Stimulated activated CD4-positive, alpha-beta T cell treated with anti-CD3 and anti-CD28 coated beads, TNF-alpha, amount 100 ng/mL, for 48 hours (primary cell): ENCODE data around the gene COPB2.

ENCODE experiments used
- DNase-seq, 3 donors: peaks; one replicate each; pipeline ENCODE4 v3.0.0-alpha.2; 2020; ENCODE audit warnings: low read depth in 3 of 3

Gene COPB2

DNA sequence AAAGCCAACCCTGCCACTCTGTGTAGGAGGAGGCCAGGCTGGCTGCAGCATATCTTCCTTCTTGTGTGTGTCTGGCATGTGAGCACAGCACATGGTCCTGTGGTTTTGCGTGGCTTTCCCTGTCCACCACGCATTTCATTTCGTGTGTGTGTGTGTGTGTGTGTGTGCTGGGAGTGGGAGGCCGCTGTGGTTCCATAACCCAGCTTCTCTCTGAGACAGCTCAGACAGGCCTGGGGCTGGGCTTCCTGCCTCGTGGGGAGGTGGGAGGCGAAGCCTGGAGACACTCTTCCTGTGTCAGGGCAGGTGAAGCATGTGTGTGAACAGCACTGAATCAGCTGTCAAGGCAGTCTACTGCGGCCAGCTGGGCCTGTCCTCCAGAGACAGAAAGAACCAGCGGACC lies 61.6 kb downstream of the COPB2 start:
- DNase-seq: no peak

DNA sequence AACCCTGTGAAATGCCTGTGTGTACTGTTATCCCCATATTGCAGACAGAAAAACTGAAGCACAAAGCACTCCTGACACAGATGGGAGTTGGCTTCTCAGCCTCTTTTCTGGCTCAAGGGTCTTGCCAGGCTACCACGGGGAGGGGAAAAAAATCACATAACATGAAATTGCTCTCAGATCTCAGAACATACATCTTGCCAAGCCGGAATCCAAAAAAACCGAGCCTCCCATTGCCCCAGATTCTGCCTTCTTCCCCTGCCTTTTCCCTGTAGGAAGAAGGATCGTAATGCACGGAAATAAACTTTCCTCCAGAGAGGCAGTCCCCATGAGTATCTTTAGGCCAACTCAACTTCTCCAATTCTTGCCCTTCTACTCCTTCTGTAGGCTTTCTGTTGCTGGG lies 62.2 kb downstream of the COPB2 start:
- DNase-seq: no peak

DNA sequence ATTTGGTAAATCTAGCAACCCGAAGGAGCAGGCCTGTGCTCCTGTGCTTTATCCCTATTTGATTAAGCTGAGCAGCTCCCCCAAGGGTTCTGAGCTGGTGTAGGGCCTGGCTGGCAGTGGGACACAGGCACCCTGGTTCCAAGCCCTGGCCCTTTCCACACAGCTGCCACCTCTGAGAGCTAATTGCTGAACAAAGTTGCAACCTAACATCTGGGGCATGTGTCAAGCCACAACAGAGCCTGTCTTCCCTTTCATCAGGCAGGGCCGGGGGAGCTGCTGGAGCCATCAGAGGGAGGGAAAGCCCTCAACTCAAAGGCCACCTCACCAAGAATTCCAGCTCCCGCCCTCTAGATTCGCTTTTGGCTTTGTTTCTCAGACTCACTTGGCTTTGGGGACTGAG lies 62.7 kb downstream of the COPB2 start:
- no peak for DNase-seq

DNA sequence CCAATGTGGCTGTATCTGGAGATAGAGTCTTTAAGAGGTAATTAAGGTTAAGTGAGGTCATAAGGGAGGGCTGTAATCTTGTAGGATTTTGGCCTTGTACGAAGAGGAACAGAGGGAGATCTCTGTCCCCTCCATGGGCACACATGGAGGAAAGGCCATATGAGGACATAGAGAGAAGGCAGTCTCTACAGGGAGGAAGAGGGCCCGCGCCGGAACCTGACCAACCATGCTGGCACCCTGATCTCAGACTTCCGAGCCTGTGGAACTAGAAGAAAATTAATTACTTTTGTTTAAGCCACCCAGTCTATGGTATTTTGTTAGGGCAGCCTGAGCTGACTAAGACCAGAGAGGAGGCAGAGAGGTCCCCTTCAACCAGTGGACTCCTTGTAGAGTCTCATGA lies 63.3 kb downstream of the COPB2 start:
- no peak for DNase-seq

DNA sequence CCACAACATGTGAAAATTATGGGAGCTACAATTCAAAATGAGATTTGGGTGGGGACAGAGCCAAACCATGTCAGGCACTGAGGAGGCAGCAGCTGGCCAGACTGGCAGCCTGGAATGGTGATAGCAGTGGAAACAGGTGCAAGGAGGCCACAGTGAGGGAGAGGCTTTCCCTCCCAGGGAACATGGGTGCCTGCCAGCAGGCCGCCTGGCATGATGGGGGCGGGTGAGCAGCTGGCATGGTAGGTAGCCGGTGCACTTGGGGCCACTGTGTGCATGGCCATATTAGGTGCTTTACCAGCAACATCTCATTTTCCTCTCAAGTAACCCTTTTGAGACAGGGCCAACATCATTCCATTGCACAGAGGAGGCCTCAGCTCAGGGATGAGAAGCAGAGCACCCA lies 63.9 kb downstream of the COPB2 start:
- DNase-seq: no peak

DNA sequence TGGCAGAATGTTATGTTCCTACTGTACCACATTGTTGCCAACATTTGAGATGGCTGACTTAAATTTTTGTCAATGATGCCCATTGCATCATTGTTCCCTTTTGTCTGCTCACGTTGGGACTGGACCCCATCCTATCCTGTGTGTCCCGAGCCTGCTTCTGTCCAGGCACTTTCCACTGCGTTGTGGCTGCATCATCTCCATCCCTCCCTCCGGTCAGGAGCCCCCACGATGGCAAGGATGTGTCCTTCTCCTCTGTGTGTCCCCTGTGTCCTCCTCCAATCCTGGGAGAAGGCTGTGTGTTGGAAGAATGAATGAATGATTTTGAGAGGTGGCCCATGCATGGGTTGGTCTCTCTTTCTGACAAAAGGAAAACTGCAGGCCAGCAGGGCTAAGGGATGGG lies 65.0 kb downstream of the COPB2 start:
- DNase-seq: no peak

DNA sequence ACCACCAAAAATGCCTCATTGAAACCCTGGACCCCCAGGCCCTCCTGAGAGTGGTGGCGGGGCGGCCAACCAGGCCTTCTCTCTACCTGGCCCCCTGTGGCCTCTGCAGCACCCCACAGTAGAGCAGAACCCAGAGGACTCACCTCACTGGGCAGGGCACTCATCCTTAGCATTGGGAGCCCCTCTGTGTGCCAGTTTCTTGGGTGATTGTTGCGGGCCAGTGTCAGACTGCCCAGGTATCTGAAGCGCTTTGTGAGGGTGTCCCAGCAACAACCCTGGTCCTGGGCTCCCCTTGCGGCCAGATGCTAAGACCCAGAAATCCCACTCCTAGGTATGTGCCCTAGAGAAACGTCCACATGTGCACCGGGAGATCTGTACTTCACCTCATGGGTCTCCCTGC lies 66.3 kb downstream of the COPB2 start:
- DNase-seq: no peak

DNA sequence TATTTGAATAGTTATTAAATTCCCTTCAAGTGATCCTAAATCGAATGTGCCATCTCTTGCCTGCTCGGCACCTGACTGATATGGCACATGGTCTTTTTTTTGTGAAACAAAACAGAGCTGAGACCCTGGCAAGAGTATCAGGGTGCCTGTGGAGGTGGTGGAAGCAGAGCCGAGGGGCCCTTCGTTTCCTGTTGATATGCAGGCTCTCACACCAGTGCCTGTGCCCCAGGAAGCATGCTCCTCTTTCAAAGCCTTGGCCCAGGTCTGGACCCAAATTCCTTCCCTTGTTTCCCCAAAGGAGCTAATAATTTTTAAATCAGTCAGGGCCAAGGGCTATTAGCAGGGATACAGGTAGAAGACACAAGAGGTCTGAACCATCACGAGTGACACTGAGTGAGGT lies 67.1 kb downstream of the COPB2 start:
- DNase-seq: no peak

DNA sequence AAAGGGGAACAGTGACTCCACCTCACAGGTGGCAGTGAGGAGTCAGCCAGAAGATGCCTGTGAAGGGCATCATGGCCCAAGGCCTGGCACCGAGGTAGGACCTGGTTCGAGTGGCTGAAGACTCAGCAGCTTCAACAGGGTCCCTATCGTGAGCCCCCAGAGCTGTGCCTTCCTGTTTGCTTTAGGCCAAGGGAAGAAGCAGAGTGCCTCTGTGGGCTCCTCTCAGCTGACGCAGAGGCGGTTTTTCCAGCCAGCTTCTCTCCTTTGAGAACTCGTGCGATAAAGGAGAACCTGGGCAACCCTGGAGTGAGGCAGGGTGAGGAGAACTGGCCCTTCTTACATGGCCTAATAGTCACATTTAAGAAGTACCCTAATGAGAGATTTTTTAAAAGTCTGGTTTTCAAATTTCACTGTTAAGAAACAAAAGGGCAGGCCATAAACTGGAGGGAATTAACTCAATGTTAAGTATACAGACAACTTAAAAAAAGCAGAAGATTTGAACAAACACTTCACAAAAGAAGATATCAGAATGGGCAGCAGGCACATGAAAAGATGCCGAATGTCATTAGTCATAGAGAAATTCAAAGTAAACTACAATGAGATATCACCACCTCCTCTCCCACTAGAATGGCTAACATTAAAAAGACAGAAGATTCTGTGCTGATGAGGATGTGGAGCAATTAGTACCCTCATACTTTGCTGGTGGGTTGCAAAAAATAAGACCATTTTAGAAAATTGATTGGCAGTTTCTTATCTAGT lies 68.7 kb downstream of the COPB2 start:
- no peak for DNase-seq

DNA sequence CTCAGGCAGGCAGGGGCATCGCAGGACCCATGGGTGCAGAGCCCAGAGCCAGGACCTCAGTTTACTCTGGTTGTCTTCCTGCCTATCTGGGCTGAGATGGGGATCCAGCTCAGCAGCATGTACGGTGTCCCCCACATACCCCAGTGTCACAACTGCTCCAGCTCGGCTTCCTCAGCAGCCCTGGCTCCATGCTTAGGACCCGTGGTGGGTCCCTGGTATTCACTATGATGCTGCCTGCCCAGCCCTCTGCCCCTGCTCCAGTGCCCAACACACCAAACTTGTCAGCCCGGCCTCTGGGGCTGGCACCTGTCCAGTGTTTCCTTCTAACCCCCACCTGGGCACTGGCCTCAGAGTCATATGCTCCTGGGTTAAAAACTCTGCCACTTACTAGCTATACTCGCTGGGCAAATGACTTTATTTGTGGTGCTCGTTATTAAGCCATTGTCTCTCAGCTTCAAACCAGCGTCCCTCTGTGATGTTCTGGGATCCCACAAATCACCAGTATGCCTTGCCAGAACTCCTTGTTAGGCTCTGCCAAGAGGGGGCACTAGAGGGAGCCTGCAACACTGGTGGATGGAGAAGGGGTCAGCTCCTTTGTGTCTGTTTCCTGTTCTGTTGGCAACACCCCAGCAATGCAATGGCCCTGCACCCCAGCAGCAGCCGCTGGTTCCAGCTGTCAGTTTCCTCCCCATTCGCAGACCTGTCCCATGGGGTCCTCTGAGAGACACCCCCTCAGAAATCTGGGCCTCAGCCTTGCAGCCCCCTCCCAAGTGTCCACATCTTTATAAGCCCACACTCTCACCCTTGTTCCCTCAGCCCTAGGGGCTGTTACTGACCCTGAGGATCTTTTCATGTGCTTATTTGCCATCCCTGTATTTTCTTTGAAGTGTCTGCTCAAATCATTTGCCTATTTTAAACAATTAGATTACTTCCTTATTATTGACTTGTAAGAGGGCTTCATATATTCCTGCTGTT lies 69.7 kb downstream of the COPB2 start:
- DNase-seq: no peak

DNA sequence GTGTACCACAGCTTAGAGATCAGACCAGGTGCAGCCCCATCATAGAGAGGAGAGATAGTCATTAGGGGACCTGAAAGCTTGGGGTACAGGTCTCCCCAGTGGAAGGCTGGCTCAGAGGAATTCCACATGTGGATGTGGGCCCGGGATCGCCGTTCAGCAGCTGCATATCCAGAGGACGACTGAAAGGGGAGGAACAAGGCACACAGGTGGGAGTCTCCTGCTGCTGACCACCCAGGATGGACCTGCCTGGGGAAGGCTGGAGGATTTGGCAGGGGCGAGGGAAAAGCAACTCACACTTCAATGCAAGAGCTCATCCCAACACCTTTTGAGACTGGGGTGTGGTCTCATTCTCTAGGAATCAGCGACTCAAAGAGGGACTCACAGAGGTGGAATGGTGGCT lies 70.6 kb downstream of the COPB2 start:
- no peak for DNase-seq

DNA sequence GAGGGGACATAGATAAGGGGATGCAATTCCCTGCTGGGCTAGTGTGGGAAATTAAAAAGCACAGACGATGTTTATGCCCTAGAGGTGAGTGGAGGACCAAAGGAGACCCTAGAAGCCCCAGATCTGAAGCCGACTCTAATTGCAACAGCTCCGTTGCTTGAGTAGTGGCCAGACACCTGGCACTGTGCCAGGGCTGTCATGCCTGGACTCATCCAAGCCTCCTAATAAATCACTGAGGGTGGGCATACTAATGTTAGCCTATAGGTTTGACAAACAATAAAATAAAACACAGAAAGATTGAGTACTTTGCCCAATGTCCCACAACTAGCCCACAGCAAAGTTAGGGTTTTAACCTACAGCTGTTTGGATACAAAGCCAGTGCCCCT lies 71.0 kb downstream of the COPB2 start:
- no peak for DNase-seq

DNA sequence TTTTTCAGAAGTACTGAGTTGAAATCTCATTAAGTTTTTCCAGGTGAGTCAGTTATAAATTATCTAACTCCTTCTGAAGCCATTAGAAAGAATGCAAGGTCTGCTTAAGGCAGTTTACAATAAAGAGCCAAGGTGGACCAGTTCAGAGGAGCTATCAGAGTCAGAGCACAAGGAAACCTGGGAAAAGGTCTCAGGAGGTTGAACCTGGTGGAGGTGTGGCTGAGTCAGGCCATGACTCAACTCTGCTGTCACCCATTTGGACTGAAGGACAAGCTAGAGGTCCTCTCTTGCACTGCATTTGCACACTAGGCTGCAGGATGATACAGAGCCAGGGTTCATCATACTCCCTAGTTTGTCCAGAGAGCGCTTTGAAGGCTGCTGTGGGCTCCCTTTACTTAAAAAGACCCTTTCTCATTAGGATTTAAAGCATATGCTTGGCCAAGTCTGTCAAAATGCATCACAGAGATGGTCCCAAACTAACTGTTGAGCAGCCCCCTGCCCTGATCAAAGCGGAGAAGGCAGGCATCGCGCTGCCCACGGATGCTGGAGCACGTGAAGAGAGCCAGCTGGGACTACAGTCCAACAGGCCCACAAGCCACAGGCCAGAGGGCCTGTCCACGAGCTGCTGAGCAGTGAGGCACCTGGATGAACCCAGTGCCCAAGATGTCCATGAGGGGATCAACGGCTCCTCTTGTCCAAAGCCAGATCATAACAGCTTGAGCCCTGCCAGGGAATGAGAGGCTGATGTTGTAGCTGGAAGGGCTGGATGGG lies 71.6 kb downstream of the COPB2 start:
- DNase-seq: no peak

DNA sequence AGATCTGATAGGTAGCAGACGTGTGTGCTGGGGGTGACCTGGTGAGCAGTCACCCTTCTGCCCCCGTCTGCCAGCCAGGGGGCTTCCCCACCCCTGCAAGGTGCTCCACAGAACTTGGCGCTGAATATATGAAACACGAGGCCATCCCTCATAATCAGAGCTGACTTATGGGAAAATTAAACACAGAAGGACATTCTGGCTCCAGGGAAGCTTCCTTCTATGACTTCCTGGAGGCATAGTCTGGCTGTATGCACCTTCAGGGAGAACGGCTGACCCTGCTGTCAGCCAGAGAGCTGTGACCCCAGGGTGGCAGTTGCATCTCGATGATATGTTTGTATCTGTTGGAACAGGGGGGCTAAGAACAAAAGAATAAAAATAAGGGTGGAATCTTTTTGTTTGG lies 72.2 kb downstream of the COPB2 start:
- no peak for DNase-seq

DNA sequence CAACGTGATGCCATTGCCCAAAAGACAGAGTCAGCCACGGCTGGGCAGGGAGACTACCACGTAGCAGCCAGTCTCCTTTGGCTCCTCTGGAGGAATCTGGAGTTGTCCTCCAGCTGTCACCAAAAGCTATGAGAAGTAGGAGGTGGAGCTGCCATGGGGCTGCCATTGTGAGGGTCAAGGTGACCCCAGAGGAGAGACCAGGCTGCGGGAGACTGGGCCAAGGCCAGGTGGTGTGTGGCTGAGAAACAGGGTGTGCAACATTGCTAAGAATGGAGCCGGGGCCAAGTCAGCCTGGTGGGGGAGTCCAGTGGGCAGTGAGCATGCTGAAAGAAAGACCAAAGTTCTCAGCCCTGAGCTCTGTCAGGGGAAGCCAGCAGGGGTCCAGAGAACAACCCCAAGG lies 75.5 kb downstream of the COPB2 start:
- no peak for DNase-seq

DNA sequence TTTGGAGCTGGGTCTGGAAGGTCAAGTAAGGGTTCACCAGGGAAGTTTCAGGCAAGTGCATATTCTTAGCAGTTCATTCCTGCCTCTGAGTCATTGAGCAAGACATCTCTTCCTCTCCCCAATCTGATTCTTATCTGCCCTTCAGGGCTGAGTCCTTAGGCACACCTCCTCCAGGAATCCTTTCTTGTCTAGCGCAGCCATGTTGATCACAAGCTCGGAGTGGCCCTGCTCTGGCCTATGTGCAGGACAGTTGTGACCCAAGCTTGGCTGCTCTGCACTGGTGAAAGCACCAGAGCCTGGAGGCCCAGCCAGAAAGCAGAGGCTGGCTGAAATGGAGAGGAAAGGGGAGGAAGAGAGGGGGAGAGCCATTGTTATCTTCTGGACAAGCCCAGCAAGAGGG lies 76.5 kb downstream of the COPB2 start:
- no peak for DNase-seq

DNA sequence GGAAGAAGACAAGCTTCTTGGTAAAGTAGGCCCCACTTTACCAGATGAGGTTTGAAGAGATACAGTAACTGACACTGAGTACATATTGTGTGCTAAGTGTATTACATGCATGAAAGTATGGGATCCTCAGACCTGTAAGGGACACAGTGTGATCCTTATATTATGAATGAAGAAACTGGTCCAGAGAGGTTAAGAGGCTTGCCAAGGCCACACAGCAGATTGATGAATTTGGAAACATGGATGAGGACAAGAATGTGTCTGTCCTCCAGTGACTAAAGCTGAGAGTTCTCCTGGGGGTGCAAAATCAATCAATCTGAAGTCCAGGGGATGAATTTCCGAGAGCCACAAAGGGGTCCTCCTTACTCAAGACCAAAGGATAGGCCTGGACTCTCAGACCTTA lies 77.0 kb downstream of the COPB2 start:
- DNase-seq: no peak

DNA sequence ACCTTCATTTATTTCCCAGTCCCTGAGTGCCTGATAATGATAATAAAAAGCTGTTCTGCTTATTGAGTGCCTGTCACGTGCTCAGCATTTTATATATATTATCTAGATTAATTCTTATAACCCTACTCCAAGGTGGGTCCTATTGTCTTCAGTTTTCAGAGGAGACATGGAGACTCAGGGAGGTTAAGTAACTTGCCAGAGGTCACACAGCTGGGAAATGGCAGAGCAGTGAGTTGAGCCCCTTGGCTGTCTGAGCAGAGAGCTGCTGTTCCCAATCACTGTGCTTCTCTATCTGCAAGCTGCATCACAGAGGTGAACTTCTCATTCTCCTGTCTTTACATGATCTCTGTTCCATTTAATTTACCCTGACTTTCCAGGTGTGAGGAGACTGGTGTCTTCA lies 77.9 kb downstream of the COPB2 start:
- DNase-seq: no peak

DNA sequence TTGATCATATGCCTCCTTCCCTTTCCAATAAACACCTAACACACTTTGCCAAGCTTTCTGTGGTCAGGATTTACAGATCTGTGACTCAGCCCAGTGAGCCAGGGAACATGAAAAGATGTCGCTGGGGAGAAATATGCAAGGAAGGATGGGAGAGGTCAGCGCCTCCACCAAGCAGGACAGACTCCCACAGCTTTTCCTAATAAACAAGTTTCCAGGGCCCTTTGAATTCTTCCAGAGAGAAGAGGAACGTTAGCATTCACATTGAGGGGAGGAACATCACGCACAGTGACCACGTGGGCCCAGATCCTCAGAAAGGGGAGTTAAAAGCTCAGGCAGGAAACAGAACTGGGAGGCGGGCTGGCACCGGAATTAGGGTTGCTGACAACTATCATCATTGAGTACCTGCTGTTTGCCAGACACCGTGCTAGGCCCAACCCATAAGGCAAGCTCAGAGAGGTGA lies 78.9 kb downstream of the COPB2 start:
- no peak for DNase-seq

DNA sequence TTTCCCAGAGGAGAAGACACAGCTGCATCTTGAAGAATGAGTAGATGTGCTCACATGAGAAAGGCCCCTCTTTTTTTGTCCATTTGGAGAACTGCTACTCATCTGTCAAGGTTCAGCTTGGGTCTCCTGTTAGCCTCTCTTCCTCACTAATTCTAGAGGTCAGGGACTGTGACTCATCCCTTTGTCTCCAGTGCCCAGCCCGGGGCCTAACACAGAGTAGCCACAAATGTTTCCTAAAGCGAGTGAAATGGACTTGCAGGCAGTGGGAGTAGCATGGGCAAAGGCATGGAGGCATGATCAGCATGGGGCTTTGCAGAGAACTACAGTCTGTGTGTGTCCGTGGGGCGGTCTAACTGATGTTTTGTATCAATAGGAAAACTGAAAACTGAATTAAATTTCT lies 79.6 kb downstream of the COPB2 start:
- no peak for DNase-seq

DNA sequence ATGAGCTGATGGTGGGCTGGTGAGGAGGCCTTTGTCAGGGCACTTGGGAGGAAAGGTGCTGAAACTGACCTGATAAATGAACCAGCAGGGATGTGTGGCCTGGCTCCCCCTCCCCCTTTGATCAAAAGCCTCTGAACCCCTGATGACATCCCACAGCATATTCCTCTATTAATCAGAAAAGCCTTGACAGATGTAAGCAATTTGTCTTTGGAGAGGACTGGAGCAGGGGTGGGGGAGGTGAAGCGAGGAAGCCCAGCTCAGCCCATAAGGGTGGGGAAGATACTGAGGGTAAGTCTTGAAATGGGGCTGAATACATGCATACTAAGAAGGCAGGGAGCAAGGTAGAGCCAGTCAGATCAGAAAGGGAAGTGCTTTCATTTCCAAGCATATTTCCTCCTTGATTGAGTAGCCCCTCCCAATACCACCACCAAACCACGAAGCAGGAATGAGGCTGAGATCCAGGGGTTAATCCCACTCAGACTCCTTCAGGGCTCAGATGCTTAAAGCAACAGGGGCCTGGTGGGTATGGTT lies 80.3 kb downstream of the COPB2 start:
- no peak for DNase-seq

DNA sequence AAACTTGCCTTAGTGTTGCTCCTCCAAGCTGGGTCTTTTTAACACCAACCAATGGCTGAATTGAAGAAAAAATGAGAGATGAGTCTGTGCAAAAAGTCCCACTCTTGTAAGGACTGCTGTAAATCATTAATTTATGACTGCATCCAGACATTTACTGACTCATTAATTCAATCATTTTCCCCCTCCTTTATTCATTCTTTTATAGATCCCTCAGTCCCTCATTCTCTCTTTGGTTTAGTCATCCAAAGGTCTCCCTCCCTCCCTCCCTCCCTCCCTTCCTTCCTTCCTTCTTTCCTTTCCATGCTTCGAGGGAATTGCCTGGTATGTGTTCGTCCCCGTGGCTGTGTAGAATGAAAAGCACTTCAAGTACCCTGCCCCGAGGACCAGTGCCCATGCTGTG lies 80.9 kb downstream of the COPB2 start:
- DNase-seq: no peak
